GM19455 (cell line): ENCODE results near the gene FYTTD1.

ENCODE experiments used
- ATAC-seq: cut with Tn5 transposase; IDR thresholded peaks from one replicate; pipeline ENCODE4 v1.9.1; 2021; ENCODE audit not compliant: unreplicated experiment

Gene FYTTD1

DNA sequence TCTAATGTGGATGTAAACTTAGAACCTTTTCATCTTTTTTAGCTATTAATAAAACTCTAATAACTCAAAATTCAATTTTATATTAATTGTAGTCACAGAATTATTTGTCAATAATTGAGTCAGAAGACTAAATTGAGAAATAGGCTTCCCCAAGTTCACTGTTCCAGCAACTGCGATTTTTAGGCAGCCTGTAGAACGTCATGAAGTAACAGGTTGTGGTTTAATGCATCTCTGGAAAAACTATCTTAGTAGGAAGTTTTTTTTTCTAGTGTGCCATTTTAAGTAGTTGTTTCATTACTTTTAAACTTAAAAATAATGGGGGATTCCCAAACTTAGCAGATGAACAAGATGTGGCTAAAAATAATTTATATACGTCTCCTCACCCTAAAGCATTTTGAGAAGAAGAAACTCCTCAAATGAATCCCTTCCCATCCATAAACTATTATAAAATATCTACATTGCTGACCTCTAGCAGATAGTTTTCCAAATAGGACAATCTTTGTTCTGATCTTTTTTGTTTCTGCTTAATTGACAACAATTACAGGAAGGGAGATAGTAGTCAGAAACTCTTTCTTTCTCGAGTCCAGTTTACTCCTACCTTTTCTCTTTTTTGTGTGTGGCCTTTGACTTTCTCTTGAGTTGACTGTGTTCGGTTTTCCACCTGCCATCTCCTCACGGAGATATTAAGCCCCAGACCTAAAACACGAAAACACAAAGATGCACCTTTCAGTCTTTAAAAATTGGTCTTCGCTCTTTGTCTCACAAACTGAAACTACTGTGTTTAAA lies 84.4 kb downstream of the FYTTD1 start:
- ATAC-seq: no peak

- no peak for ATAC-seq
Measured at GRCh38 chr3:197835509-197835908, 85.8 kb downstream of the FYTTD1 start.

DNA sequence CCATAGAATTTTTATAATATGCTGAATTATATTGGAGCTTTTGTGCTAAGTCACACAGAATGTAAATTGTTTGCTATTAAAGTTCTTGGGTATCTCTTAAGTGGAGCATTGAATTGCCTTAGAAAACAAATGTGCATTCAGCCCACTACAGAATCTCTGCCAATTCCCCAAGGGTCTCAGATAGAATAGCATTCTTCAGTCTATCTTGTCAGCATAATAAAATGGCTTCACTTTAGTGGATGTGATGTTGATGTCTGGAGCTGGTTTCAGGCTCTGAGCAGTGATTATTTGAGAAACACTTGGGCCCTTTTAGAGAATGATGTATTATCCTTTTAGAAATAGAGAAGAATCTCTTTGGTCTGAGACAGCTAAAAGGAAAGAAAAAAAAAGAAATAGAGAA lies 86.6 kb downstream of the FYTTD1 start:
- no peak for ATAC-seq
